HepG2 (cell line): Measurements from ENCODE around the gene TRPM6.

ENCODE experiments used
- CREM ChIP-seq, 2 experiments: sonication (generic) in 1 of 2; formaldehyde crosslinking in 1 of 2; IDR thresholded peaks; 2 replicates each; pipeline versions ENCODE4 v1.4.0 to v1.6.1; 2016 to 2020; ENCODE audit warnings: antibody characterized with exemption in 1 of 2, mild to moderate bottlenecking in 1 of 2, missing genetic modification reagents in 1 of 2
- POLR2A ChIP-seq, 2 experiments: IDR thresholded peaks; 2 replicates each; pipeline ENCODE4 v1.6.1; 2011; ENCODE audit warnings: low read depth in 2 of 2, low read length in 2 of 2, mild to moderate bottlenecking in 1 of 2, moderate library complexity in 1 of 2; ENCODE audit not compliant: insufficient read depth in 1 of 2
- SUZ12 ChIP-seq: fragments of 150-350 bp; IDR thresholded peaks from 2 replicates; pipeline ENCODE4 v1.6.1; 2014; ENCODE audit warnings: low read depth, low read length
- ZEB1 ChIP-seq: IDR thresholded peaks from 2 replicates; pipeline ENCODE4 v1.6.1; 2012; ENCODE audit warnings: mild to moderate bottlenecking, low read depth, inconsistent platforms; ENCODE audit not compliant: insufficient replicate concordance
- ZNF124 ChIP-seq: sonication (generic); formaldehyde crosslinking; IDR thresholded peaks from 2 replicates; pipeline ENCODE4 v1.4.0; 2020; ENCODE audit warnings: missing genetic modification reagents
- ZNF589 ChIP-seq: sonication (generic); formaldehyde crosslinking; conservative IDR thresholded peaks from 2 replicates; pipeline ENCODE4 v1.8.0; 2022; ENCODE audit warnings: mild to moderate bottlenecking, moderate library complexity, missing genetic modification reagents
- TF ChIP-seq, protein P1 (sequence below): sonication (generic); formaldehyde crosslinking; IDR thresholded peaks from 2 replicates; pipeline ENCODE4 v1.5.0; 2020; ENCODE audit warnings: mild to moderate bottlenecking, missing genetic modification reagents, moderate library complexity
- TF ChIP-seq, protein P2 (sequence below): sonication (generic); formaldehyde crosslinking; IDR thresholded peaks from 2 replicates; pipeline ENCODE4 v1.4.0; 2020; ENCODE audit warnings: missing genetic modification reagents
- TF ChIP-seq, protein P3 (sequence below): sonication (generic); formaldehyde crosslinking; IDR thresholded peaks from 2 replicates; pipeline ENCODE4 v1.4.0; 2020; ENCODE audit warnings: mild to moderate bottlenecking, missing genetic modification reagents

DNA sequence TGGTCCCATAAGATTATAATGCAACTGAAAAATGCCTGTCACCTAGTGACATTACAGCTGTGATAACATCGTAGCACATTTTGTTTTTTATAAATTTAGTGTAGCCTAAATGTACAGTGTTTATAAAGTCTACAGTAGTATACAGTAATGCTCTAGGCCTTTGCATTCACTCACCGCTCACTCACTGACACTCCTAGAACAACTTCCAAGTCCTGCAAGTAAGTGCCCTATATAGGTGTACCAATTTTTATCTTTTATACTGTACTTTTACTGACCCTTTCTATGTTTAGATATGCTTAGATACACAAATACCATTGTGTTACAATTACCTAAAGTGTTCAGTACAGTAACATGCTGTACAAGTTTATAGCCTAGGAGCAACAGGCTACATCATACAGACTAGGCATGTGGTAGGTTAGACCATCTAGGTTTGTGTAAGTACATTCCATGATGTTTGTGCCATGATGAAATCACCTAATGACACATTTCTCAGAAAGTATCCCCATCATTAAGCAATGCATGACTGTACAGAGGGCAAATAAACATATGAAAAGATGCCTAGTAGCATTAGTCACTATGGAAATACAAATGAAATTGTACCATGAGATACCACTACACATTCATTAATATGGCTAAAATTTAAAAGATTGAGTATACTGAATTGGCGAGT is 127.6 kb downstream of the TRPM6 start:
- TF ChIP-seq, protein P1, sequence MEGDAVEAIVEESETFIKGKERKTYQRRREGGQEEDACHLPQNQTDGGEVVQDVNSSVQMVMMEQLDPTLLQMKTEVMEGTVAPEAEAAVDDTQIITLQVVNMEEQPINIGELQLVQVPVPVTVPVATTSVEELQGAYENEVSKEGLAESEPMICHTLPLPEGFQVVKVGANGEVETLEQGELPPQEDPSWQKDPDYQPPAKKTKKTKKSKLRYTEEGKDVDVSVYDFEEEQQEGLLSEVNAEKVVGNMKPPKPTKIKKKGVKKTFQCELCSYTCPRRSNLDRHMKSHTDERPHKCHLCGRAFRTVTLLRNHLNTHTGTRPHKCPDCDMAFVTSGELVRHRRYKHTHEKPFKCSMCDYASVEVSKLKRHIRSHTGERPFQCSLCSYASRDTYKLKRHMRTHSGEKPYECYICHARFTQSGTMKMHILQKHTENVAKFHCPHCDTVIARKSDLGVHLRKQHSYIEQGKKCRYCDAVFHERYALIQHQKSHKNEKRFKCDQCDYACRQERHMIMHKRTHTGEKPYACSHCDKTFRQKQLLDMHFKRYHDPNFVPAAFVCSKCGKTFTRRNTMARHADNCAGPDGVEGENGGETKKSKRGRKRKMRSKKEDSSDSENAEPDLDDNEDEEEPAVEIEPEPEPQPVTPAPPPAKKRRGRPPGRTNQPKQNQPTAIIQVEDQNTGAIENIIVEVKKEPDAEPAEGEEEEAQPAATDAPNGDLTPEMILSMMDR: no peak
- TF ChIP-seq, protein P2, sequence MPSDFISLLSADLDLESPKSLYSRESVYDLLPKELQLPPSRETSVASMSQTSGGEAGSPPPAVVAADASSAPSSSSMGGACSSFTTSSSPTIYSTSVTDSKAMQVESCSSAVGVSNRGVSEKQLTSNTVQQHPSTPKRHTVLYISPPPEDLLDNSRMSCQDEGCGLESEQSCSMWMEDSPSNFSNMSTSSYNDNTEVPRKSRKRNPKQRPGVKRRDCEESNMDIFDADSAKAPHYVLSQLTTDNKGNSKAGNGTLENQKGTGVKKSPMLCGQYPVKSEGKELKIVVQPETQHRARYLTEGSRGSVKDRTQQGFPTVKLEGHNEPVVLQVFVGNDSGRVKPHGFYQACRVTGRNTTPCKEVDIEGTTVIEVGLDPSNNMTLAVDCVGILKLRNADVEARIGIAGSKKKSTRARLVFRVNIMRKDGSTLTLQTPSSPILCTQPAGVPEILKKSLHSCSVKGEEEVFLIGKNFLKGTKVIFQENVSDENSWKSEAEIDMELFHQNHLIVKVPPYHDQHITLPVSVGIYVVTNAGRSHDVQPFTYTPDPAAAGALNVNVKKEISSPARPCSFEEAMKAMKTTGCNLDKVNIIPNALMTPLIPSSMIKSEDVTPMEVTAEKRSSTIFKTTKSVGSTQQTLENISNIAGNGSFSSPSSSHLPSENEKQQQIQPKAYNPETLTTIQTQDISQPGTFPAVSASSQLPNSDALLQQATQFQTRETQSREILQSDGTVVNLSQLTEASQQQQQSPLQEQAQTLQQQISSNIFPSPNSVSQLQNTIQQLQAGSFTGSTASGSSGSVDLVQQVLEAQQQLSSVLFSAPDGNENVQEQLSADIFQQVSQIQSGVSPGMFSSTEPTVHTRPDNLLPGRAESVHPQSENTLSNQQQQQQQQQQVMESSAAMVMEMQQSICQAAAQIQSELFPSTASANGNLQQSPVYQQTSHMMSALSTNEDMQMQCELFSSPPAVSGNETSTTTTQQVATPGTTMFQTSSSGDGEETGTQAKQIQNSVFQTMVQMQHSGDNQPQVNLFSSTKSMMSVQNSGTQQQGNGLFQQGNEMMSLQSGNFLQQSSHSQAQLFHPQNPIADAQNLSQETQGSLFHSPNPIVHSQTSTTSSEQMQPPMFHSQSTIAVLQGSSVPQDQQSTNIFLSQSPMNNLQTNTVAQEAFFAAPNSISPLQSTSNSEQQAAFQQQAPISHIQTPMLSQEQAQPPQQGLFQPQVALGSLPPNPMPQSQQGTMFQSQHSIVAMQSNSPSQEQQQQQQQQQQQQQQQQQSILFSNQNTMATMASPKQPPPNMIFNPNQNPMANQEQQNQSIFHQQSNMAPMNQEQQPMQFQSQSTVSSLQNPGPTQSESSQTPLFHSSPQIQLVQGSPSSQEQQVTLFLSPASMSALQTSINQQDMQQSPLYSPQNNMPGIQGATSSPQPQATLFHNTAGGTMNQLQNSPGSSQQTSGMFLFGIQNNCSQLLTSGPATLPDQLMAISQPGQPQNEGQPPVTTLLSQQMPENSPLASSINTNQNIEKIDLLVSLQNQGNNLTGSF (CRISPR knock-in tag): no peak
- no peak for TF ChIP-seq ZNF589 (CRISPR knock-in tag)
- TF ChIP-seq, protein P3, sequence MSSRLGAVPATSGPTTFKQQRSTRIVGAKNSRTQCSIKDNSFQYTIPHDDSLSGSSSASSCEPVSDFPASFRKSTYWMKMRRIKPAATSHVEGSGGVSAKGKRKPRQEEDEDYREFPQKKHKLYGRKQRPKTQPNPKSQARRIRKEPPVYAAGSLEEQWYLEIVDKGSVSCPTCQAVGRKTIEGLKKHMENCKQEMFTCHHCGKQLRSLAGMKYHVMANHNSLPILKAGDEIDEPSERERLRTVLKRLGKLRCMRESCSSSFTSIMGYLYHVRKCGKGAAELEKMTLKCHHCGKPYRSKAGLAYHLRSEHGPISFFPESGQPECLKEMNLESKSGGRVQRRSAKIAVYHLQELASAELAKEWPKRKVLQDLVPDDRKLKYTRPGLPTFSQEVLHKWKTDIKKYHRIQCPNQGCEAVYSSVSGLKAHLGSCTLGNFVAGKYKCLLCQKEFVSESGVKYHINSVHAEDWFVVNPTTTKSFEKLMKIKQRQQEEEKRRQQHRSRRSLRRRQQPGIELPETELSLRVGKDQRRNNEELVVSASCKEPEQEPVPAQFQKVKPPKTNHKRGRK (CRISPR knock-in tag): no peak
- no peak for TF ChIP-seq POLR2A (IDR thresholded peaks at IDR 0.05; ENCODE audit: insufficient read depth in 1 of 2, low read depth in 2 of 2, low read length in 2 of 2)
- no peak for TF ChIP-seq ZNF124 (CRISPR knock-in tag)
- no peak for TF ChIP-seq CREM (IDR thresholded peaks at IDR 0.05)
- TF ChIP-seq CREM (CRISPR knock-in tag; IDR thresholded peaks at IDR 0.05): no peak
- no peak for TF ChIP-seq ZEB1
- TF ChIP-seq SUZ12: no peak
